Neutrophil (primary cell): Measurements from ENCODE around the gene CAMKK2.
A peak's percentile ranks its signal among the peaks of the same experiment; 100 is the strongest.

ENCODE experiments used
- H3K27ac ChIP-seq: fragments of 200-600 bp; sonication (generic); 2 replicates; pipeline ENCODE4 v1.5.1; 2016; ENCODE audit warnings: mild to moderate bottlenecking, moderate library complexity
- H3K27me3 ChIP-seq: fragments of 200-600 bp; sonication (generic); 2 replicates; pipeline ENCODE4 v1.6.0; 2016; ENCODE audit warnings: mild to moderate bottlenecking
- H3K36me3 ChIP-seq: fragments of 200-600 bp; sonication (generic); 2 replicates; pipeline ENCODE4 v1.5.1; 2017
- H3K4me1 ChIP-seq, 2 experiments: fragments of 200-600 bp in 1 of 2; sonication (generic) in 1 of 2; 1 replicate in 1 of 2; 2 replicates in 1 of 2; pipeline versions ENCODE4 v1.5.1 to v1.6.1; 2013 to 2016; ENCODE audit warnings: low read depth in 1 of 2, low read length in 1 of 2, mild to moderate bottlenecking in 1 of 2, moderate library complexity in 1 of 2; ENCODE audit not compliant: control insufficient read depth in 1 of 2, insufficient read depth in 1 of 2
- H3K4me3 ChIP-seq, 2 experiments: fragments of 200-600 bp in 1 of 2; sonication (generic) in 1 of 2; 1 replicate in 1 of 2; 2 replicates in 1 of 2; pipeline ENCODE4 v1.5.1; 2013 to 2016; ENCODE audit warnings: low read depth in 1 of 2, low read length in 1 of 2, mild to moderate bottlenecking in 1 of 2, moderate library complexity in 1 of 2
- H3K9me3 ChIP-seq: fragments of 200-600 bp; sonication (generic); 2 replicates; pipeline ENCODE4 v1.5.1; 2016
- CTCF ChIP-seq: fragments of 200-600 bp; sonication (generic); IDR thresholded peaks from 2 replicates; pipeline ENCODE4 v1.5.1; 2016; ENCODE audit warnings: antibody characterized with exemption

Gene CAMKK2

GRCh38 chr12:121245951-121246350 lies 50.6 kb downstream of the CAMKK2 start:
- no peaks in the 10 kb centered on the region for H3K27me3 ChIP-seq
- no peak overlapping the region for H3K27ac ChIP-seq
- H3K36me3 ChIP-seq, result peaks cover 97% of the 10 kb centered on the region
- peaks cover 7 to 8% of the 10 kb centered on the region in 2 experiments for H3K4me1 ChIP-seq
- TF ChIP-seq CTCF, result no peak
- H3K9me3 ChIP-seq, result no peaks in the 10 kb centered on the region
- H3K4me3 ChIP-seq, result no peak overlapping the region

- Histone ChIP-seq H3K36me3 (peaks cover 95% of the 10 kb centered on the region), H3K27me3 (no peaks in the 10 kb centered on the region), H3K4me3 (no peak overlapping the region), H3K4me1 (peaks cover 16 to 17% of the 10 kb centered on the region in 2 experiments), H3K9me3 (no peaks in the 10 kb centered on the region), H3K27ac (peak overlapping the region; percentile 4)
- no peak for TF ChIP-seq CTCF
Observed at GRCh38 chr12:121245031-121245430, 51.5 kb downstream of the CAMKK2 start.

GRCh38 chr12:121241156-121241970 lies 55.1 kb downstream of the CAMKK2 start:
- Histone ChIP-seq H3K9me3 (no peaks in the 10 kb centered on the region), H3K4me3 (peak overlapping the region in 1 of 2 experiments; percentile 35), H3K4me1 (peaks cover 38 to 39% of the 10 kb centered on the region in 2 experiments), H3K27me3 (no peaks in the 10 kb centered on the region), H3K36me3 (peaks cover 91% of the 10 kb centered on the region), H3K27ac (peak overlapping the region; percentile 87)
- no peak for TF ChIP-seq CTCF

GRCh38 chr12:121240484-121241101 lies 55.9 kb downstream of the CAMKK2 start:
- H3K27ac ChIP-seq, result peak overlapping the region; percentile 87
- H3K4me3 ChIP-seq, result peak overlapping the region in 1 of 2 experiments; percentile 35
- no peaks in the 10 kb centered on the region for H3K9me3 ChIP-seq
- no peaks in the 10 kb centered on the region for H3K27me3 ChIP-seq
- peaks cover 91% of the 10 kb centered on the region for H3K36me3 ChIP-seq
- TF ChIP-seq CTCF, result no peak
- peaks cover 38 to 39% of the 10 kb centered on the region in 2 experiments for H3K4me1 ChIP-seq

- H3K4me1 ChIP-seq, result peaks cover 38 to 39% of the 10 kb centered on the region in 2 experiments
- H3K4me3 ChIP-seq, result peak overlapping the region in 1 of 2 experiments; percentile 34
- no peak for TF ChIP-seq CTCF
- H3K27me3 ChIP-seq, result no peaks in the 10 kb centered on the region
- no peaks in the 10 kb centered on the region for H3K9me3 ChIP-seq
- H3K27ac ChIP-seq, result peak overlapping the region; percentile 87
- H3K36me3 ChIP-seq, result peaks cover 91% of the 10 kb centered on the region
Observed at GRCh38 chr12:121240062-121240420, 56.5 kb downstream of the CAMKK2 start.
